NCI-H345 treated with DMSO at 0.1 percent for 48 hours (cell line): ENCODE results near the gene MFSD6.

Experiments used
- DNase-seq: peaks from one replicate; lab custom pipeline; 2025; ENCODE audit not compliant: unreplicated experiment; lab: John Stamatoyannopoulos, UW

MFSD6 gene

DNA sequence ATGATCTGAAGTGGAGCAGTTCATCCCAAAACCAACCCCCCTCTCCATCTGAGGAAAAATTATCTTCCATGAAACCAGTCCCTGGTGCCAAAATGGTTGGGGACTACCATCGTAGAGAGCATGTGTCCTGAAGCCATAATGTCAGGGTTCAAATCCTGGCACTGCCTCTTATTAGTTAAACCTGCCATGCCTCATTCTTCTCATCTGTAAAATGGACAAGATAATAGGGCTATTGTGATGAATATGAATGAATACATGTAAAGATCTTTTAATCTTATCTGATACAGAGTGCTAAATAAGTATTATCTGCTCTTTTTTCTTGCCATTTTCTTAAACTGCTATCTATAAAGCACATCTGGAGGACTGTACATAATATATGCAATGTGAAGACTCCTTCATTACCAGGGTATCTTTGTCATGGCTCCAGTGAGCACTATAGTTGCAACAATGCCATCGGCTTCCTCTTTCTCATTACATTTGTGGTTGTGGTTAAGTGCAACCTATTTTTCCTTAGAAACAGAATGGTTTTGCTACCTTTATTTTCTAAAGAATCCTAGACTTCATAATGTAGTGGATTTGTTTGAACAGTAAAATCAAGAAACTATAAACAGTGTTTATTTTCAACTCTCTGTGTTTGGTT is 27.0 kb downstream of the MFSD6 start:
- DNase-seq, result no peak

GRCh38 chr2:190436557-190436956 is 28.4 kb downstream of the MFSD6 start:
- no peak for DNase-seq

DNA sequence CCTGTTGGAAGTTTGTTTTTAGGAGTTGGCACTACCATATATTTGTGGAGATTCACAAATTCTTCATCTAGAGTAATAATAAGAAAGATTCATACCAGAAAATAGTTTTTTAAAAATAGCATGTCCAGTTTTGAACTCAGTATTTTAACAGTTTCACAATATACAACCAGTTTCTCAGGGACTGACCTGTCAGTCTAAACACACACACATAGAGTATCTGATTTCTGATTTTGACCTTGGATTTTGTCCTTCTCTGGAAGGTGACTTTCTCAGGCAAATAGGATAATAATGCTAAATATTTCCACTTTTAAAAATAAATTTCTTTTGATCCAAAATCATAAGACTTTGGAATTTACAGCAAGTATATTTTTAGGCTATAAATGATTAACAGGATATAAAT is 32.0 kb downstream of the MFSD6 start:
- no peak for DNase-seq

DNA sequence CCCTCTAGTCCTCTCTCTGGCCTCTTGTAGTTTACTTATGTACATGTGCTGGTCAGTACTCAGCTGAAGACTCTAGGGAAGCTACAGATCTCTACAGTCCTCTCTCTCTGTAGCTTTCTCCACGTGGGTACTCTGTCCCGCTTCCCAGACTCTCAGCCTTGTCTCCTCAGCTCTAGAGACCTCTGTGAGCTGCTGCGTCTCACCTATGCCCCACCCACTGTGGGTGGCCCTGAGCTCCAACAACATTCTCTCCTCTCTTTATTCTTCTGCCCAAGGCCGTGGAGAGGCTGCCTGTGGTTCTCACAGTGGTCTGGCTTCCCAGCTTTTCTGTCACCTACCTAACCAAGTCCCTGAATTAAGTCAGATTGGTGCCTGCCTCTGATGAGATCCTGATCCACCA is 33.4 kb downstream of the MFSD6 start:
- DNase-seq, result no peak

DNA sequence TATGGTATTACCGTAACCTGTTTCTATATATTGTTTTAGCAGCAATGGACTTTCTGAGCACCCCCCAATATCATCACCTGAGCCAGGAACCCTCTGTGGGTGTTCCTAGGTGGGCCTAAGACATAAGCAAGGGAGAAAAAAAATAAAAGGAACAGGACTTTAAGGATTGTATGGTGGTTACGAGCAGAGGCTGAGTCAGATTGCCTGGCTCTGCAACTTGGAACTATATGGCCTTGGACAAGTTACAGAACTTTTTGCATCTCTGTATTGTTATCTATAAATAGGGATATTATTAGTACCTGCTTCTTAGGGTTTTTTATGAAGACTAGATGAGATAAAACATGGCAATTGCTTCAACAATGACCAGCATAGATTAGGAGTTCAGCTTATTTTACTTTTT is 34.9 kb downstream of the MFSD6 start:
- DNase-seq, result no peak

- no peak for DNase-seq
These were observed 35.8 kb downstream of the MFSD6 start for GRCh38 chr2:190443778-190444481.

DNA sequence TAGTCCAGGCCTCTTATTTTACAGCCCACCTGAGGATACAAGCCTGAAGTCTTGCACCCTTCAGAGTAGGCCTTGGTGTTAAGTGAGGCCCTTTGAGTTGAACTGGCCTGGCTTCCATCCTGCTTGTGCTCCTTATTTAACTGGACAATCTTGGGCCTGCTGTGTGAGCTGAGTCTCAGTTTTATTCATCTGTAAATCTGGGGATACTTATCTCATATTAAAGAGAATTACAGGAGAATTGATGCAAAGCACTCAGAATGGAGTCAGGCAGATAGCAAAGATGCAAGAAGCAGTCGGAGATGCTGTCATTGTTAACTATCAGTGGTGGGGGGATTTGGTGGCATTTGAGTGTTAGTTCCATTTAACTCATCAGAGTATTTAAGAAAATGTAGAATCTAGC is 36.8 kb downstream of the MFSD6 start:
- DNase-seq, result no peak

GRCh38 chr2:190446193-190446592 is 38.0 kb downstream of the MFSD6 start:
- DNase-seq, result no peak

GRCh38 chr2:190446750-190447516 is 38.8 kb downstream of the MFSD6 start:
- DNase-seq, result no peak

- no peak for DNase-seq
These were observed 39.6 kb downstream of the MFSD6 start for GRCh38 chr2:190447766-190448165.

DNA sequence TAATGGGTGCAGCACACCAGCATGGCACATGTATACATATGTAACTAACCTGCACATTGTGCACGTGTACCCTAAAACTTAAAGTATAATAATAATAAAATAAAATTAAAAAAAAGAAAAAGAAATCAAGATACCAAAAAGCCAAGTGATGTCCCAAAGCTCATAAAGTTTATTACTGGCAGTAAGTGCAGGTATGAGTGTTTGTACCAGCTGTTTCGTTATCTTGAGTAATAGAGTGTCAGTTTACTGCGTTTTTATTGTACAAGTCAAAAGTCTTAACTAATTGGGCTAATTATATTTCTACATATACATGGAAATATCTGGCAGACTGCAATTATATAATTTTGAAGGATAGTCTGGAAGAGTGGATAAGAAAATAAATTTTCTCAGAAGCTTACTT is 41.8 kb downstream of the MFSD6 start:
- DNase-seq, result no peak

DNA sequence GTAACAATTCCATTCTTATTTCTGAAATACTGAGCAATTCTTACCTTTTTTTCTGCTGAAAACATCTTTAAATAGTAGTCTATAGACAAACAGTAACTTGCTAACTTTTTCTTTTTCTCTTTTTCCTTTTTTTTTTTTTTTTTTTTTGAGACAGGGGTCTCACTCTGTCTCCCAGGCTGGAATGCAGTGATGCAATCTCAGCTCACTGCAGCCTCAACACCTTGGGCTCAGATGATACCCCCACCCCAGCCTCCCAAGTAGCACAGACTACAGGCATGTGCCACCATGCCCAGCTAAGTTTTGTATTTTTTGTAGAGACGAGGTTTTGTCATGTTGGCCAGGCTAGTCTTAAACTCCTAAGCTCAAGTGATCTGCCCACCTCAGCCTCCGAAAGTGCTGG is 42.2 kb downstream of the MFSD6 start:
- no peak for DNase-seq

- DNase-seq, result no peak
These were observed 43.5 kb downstream of the MFSD6 start for GRCh38 chr2:190451561-190452176.

DNA sequence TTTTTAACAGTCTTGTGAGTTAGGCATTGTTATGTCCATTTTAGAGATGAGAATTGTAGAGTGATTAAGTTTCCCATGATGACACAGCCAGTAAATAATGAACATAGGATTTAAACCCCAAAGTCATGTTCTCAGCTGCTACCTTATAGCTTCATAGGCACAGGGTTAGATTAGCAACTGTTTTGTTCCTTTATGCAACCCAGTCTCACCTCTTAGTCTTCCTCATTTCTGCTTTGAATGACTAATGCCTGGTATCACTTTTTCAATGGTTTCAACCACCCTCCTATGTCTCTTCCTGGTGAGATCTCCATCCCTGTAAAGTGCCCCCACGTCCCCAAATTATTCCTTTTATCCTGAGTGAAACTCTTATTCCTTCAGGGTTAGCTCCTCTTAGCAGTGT is 44.3 kb downstream of the MFSD6 start:
- DNase-seq, result no peak

GRCh38 chr2:190454795-190455194 is 46.6 kb downstream of the MFSD6 start:
- no peak for DNase-seq

- DNase-seq, result no peak
These were observed 47.4 kb downstream of the MFSD6 start for GRCh38 chr2:190455358-190456095.

GRCh38 chr2:190456833-190457232 is 48.7 kb downstream of the MFSD6 start:
- no peak for DNase-seq

DNA sequence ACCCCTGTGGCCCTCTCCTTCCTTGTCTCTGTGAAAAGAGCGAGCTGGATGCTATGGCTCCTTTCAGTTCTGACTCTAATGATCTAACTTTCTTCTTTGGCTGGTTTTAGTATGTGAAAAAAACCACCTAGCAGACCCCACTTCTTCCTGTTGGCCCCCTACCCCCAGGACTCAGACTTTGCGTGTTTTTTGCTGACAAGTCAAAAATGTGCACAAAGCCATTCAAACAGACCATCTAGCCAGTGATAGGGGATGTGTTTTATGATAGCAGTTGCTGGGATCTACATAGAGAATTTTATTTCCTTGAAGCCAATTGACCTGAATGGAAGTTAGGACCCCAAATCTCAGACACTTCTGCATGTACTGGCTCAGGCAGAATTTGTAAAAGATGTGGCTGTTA is 49.1 kb downstream of the MFSD6 start:
- no peak for DNase-seq

DNA sequence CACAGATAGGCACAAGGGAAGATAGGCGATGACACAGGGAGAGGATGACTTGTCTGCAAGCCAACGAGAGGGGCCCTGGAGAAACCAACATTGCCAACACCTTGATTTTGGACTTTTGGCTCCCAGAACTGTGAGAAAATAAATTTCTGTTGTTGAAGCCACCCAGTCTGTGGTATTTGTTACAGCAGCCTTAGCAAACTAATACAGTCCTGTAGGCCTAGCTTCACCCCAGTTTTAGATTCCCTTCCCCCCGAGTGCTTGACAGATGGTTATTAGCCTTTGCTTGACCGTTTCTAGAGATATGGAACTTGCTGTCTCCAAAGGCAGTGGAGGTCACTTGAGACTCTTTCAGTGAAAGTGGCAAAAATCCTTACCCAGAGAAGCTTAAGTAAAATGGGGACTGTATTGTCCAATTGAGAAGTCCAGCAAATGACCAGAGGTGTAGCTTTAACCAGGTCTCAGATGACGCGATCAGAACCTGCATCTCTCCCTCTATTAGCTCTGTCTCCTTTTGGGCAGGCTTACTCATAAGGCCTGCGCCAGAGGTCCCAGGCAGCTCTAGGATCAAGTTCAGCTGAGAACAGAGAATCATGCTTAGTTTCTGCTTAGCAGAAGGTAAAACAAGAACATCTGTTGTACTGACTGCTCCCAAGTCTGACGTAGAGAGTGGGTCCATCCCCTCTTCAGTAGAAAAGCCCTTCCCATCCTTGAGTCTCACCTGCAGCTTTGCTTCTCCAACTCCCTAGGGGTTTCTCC is 50.4 kb downstream of the MFSD6 start:
- DNase-seq, result no peak

GRCh38 chr2:190459881-190460280 is 51.7 kb downstream of the MFSD6 start:
- no peak for DNase-seq
